ENCODE data around the gene NAT9.

The NAT9 gene

DNA sequence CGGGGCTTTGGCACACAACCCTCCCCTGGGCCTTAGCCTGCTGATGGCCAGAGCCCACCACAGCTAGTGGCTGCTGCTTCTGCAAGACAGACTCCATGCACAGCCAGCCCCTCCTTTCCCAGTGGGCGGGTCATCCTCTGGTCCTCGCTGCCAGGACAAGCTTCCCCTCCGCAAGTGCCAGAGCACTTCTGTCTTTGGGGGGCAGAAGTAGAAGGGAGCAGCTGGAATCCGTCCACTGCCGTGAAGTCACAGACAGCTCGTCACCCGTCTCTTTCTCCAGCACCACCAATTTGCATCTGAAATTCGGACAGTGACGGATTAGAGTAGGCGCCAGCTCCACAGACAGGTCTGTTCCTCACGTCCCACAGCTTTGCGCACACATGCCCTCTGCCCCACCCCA is 31.3 kb upstream of the NAT9 start:
- FAIRE-seq (no peak), DNase-seq (ENCODE audit: insufficient read length, low spot score) (no peak)
- TF ChIP-seq PAX5 (IDR thresholded peaks at IDR 0.05; ENCODE audit: insufficient read depth, low read length, severe bottlenecking) (no peak), POU2F2 (IDR thresholded peaks at IDR 0.05; ENCODE audit: low read depth, low read length) (no peak), POLR2AphosphoS5 (IDR thresholded peaks at IDR 0.05; ENCODE audit: low read depth, low read length) (no peak)

DNA sequence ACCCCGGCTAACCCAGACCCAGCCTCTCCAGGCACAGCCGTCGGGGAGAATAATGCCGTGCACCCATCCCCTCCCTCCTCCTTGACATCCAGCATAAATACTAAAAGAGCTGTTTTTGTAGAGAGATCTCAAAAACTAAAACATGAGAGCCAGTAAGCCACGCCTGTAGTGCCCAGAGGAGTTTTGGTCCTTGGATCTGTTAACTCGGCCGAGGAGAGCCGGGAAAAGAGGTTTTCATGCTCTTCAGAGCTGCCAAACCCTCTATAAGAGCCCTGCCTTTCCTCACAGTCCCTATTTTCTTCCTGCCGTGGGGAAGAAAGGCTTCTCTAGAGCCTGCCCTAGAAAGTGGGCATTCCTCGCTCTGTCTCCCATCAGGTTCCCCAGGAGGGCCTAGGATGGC is 30.2 kb upstream of the NAT9 start:
- TF ChIP-seq POLR2AphosphoS5 (IDR thresholded peaks at IDR 0.05; ENCODE audit: low read depth, low read length) (no peak), PAX5 (IDR thresholded peaks at IDR 0.05; ENCODE audit: insufficient read depth, low read length, severe bottlenecking) (no peak), SPI1 (IDR thresholded peaks at IDR 0.05; ENCODE audit: low read depth, low read length) (no peak), POU2F2 (IDR thresholded peaks at IDR 0.05; ENCODE audit: low read depth, low read length) (no peak), POLR2A (IDR thresholded peaks at IDR 0.05; ENCODE audit: low read depth, low read length) (no peak), TAF1 (IDR thresholded peaks at IDR 0.05; ENCODE audit: low read depth, low read length) (no peak)

DNA sequence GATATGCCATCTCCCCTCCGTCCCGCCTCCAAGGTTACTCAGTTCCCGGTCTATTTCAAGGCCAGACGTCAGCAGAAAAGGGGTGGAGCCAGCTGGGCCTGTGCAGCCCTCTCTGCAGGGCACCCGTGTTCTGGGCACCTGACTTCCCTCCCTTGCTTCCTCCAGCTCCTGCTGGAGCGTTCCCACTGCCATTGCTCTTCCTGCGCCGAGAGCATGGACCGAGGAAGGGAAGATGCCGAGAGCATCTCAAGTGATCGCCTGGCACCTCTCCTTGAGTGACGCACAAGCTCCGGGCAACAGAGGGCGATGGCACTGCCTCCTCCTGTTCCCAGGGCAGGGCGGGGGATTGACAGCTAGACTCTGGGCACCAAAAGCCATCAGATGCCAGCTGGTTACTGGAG is 29.4 kb upstream of the NAT9 start:
- DNase-seq (ENCODE audit: insufficient read length, low spot score): no peak
- no peak for FAIRE-seq

More for the DNA sequence above, 30.2 kb upstream of the NAT9 start:
- DNase-seq (ENCODE audit: insufficient read length, low spot score) (no peak), FAIRE-seq (no peak)

DNA sequence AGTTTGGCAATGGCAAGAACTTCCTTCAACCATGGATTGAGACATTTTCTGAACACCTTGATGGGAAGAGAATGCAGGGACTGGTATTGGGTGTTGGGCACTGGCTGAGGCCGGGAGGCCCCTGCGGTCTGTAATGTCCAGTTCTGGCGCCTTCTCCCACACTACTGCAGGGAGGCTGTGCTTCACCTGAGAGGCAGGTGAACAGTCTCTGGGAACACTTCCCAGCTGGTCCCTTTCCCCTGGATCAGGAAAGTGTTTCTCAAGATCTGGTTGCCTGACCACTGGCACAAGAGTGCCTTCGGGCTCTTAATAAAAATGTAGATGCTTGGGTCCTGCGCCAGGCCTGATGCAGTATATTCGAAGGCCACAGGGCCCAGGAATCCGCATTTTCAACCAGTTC is 28.5 kb upstream of the NAT9 start:
- no peak for FAIRE-seq
- TF ChIP-seq POLR2AphosphoS5 (IDR thresholded peaks at IDR 0.05; ENCODE audit: low read depth, low read length) (no peak), SPI1 (IDR thresholded peaks at IDR 0.05; ENCODE audit: low read depth, low read length) (no peak), POU2F2 (IDR thresholded peaks at IDR 0.05; ENCODE audit: low read depth, low read length) (no peak), POLR2A (IDR thresholded peaks at IDR 0.05; ENCODE audit: low read depth, low read length) (no peak), TAF1 (IDR thresholded peaks at IDR 0.05; ENCODE audit: low read depth, low read length) (no peak), PAX5 (IDR thresholded peaks at IDR 0.05; ENCODE audit: insufficient read depth, low read length, severe bottlenecking) (no peak)
- no peak for DNase-seq (ENCODE audit: insufficient read length, low spot score)

More for the DNA sequence above, 29.4 kb upstream of the NAT9 start:
- no peak for TF ChIP-seq PAX5 (IDR thresholded peaks at IDR 0.05; ENCODE audit: insufficient read depth, low read length, severe bottlenecking)

DNA sequence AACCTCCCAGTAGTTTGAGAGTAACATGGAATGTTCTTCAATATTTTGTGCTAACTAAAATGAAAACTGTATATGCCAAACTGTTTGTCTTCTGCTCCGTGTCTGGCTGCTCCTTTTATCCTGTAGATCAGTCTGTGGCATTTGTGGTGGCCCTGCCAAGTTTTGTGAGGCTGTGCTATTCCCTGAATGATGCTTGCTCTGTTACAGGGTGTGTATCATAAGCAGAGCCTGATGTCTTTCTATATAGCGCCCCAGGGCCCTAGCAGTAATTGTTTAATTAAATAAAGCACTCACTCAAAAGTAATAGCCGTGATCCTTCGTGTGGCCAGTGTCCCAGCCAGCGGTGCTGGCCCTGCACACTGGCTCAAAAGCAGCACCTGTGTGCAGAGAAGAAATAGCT is 27.8 kb upstream of the NAT9 start:
- TF ChIP-seq TAF1 (IDR thresholded peaks at IDR 0.05; ENCODE audit: low read depth, low read length) (no peak), POLR2AphosphoS5 (IDR thresholded peaks at IDR 0.05; ENCODE audit: low read depth, low read length) (no peak), SPI1 (IDR thresholded peaks at IDR 0.05; ENCODE audit: low read depth, low read length) (no peak), POU2F2 (IDR thresholded peaks at IDR 0.05; ENCODE audit: low read depth, low read length) (no peak), POLR2A (IDR thresholded peaks at IDR 0.05; ENCODE audit: low read depth, low read length) (no peak), PAX5 (IDR thresholded peaks at IDR 0.05; ENCODE audit: insufficient read depth, low read length, severe bottlenecking) (no peak)
- FAIRE-seq (no peak), DNase-seq (ENCODE audit: insufficient read length, low spot score) (no peak)

DNA sequence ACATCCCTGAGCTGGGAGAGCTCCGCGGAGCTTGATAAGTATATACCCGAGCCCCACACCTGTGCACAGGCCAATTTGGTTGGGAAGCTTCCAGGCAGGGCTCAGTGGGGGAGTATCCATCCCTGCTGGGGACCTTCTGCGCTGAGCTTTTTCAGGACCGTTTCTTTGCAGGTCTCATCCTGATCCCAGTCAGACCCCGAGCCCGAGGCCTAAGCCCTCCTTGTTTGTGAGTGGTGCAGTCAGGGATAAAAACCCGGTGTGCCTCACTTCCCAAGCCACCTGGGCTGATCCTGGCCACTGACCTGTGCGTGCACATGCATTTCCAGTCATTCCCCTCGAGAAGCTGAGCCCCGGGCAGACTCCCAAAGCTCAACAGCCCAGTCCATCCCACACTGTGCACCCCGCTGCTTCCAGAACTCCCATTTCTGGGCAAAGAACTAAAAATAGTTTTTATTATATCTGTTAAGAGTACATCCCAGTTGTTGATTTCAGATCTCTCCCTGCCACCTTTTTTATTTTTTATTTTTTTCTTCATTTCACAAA is 27.3 kb upstream of the NAT9 start:
- FAIRE-seq (no peak), DNase-seq (ENCODE audit: insufficient read length, low spot score) (no peak)
- TF ChIP-seq TAF1 (IDR thresholded peaks at IDR 0.05; ENCODE audit: low read depth, low read length) (no peak), POLR2A (IDR thresholded peaks at IDR 0.05; ENCODE audit: low read depth, low read length) (no peak), PAX5 (IDR thresholded peaks at IDR 0.05; ENCODE audit: insufficient read depth, low read length, severe bottlenecking) (no peak), POU2F2 (IDR thresholded peaks at IDR 0.05; ENCODE audit: low read depth, low read length) (no peak), SPI1 (IDR thresholded peaks at IDR 0.05; ENCODE audit: low read depth, low read length) (no peak), POLR2AphosphoS5 (IDR thresholded peaks at IDR 0.05; ENCODE audit: low read depth, low read length) (no peak)

DNA sequence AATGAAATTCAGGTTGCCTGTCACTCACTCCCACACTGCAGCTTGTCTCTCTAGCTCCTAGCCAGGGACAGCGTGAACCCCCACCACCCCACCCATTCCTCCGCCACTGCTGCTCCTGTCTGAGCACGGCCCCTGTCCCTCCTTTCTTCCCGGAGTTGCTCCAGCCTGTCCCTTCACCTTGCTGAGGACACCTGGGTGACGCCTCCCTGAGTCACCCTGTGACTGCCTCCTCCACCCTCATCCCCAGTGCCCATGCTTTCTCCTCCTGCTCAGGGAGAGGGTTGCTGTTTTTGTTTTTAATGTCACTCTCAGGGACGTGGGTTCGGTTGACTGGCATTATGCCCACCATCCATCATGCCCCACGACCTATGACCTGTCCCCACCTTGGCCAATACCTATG is 25.8 kb upstream of the NAT9 start:
- FAIRE-seq: no peak
- DNase-seq (ENCODE audit: insufficient read length, low spot score): no peak
- TF ChIP-seq POLR2A (IDR thresholded peaks at IDR 0.05; ENCODE audit: low read depth, low read length) (no peak), POU2F2 (IDR thresholded peaks at IDR 0.05; ENCODE audit: low read depth, low read length) (no peak), SPI1 (IDR thresholded peaks at IDR 0.05; ENCODE audit: low read depth, low read length) (no peak), TAF1 (IDR thresholded peaks at IDR 0.05; ENCODE audit: low read depth, low read length) (no peak), POLR2AphosphoS5 (IDR thresholded peaks at IDR 0.05; ENCODE audit: low read depth, low read length) (no peak), PAX5 (IDR thresholded peaks at IDR 0.05; ENCODE audit: insufficient read depth, low read length, severe bottlenecking) (no peak)

DNA sequence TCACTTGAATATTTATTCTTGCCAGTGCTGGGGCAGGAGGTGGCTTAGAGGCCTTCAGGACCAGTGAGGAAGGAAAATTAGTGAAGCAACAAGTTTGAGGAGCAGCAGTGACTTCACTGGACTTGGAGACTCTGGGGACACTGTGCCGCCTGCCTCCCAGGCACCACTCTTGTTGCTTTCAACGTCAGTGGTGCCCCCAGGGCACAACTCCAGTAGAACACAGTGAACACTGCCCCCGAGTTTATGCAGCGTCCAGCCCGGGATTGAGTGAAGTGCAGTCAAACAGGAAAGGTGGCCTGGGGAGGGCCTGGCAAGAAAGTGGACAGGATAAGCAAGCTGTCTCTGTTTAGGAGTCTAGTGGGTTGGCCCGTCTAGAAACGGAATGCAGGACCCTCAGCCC is 24.4 kb upstream of the NAT9 start:
- no peak for FAIRE-seq

DNA sequence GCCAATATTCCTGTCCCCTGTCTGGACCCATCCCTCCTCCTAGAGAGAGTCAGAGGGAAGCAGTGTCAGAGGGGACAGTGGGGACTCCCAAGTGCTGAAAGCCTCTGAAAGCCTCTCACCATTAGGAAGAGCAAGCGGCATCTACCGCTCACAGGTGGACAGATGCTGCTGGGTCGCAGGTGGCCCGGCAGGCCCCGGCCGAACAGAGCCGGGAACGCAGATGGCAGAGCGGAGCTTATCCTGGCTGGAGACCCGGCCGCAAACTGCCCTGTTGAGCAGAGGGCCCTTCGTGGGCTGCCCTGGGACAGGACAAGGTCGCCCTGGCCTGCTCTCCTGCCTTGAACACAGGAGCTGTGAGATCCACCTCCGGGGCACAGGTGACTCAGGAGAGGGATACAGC is 23.0 kb upstream of the NAT9 start:
- FAIRE-seq: no peak
- TF ChIP-seq POLR2AphosphoS5 (IDR thresholded peaks at IDR 0.05; ENCODE audit: low read depth, low read length) (no peak), PAX5 (IDR thresholded peaks at IDR 0.05; ENCODE audit: insufficient read depth, low read length, severe bottlenecking) (no peak), POLR2A (IDR thresholded peaks at IDR 0.05; ENCODE audit: low read depth, low read length) (no peak)
- no peak for DNase-seq (ENCODE audit: insufficient read length, low spot score)

More for the DNA sequence above, 24.4 kb upstream of the NAT9 start:
- TF ChIP-seq POU2F2 (IDR thresholded peaks at IDR 0.05; ENCODE audit: low read depth, low read length) (no peak), PAX5 (IDR thresholded peaks at IDR 0.05; ENCODE audit: insufficient read depth, low read length, severe bottlenecking) (no peak), POLR2AphosphoS5 (IDR thresholded peaks at IDR 0.05; ENCODE audit: low read depth, low read length) (no peak), POLR2A (IDR thresholded peaks at IDR 0.05; ENCODE audit: low read depth, low read length) (no peak), SPI1 (IDR thresholded peaks at IDR 0.05; ENCODE audit: low read depth, low read length) (no peak), TAF1 (IDR thresholded peaks at IDR 0.05; ENCODE audit: low read depth, low read length) (no peak)
- DNase-seq (ENCODE audit: insufficient read length, low spot score): no peak

DNA sequence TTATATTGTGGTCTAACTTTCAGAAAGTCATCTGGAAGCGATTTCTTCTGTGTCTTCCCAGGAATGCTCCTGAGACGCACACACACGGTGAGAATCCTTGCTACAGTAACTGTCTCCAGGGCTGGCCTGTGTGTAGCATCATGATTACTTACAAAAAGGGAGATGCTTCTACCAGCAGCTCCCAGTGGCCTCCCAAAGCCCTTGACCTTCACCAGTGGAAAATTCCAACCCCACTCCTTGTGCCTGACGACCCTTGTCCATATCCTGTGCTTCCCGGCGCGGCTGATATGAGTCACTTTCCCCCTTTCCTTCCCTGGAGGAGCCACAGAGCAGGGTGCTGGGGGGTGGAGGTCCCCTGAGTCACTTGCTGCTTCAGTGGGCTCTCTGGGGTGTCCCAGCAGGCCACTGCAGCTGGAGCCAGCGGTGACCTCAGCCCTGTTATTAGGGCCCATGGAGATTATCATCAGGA is 22.1 kb upstream of the NAT9 start:
- no peak for DNase-seq (ENCODE audit: insufficient read length, low spot score)
- no peak for FAIRE-seq
- TF ChIP-seq TAF1 (IDR thresholded peaks at IDR 0.05; ENCODE audit: low read depth, low read length): no peak
- no peak for TF ChIP-seq POU2F2 (IDR thresholded peaks at IDR 0.05; ENCODE audit: low read depth, low read length)
- TF ChIP-seq SPI1 (IDR thresholded peaks at IDR 0.05; ENCODE audit: low read depth, low read length): no peak
- no peak for TF ChIP-seq POLR2A (IDR thresholded peaks at IDR 0.05; ENCODE audit: low read depth, low read length)
- TF ChIP-seq POLR2AphosphoS5 (IDR thresholded peaks at IDR 0.05; ENCODE audit: low read depth, low read length): no peak
- no peak for TF ChIP-seq PAX5 (IDR thresholded peaks at IDR 0.05; ENCODE audit: insufficient read depth, low read length, severe bottlenecking)

Data from GM12891 (cell line).